Measurements from ENCODE around the gene VTCN1. TPM values are rescaled to one million over a fixed set of nuclear protein-coding genes. Genes with fewer than 3 reads are reported as not detected.

Gene VTCN1
- total and polyA plus RNA-seq, 2 of the 13 experiments (the other 11 are each of a cell fraction or from before 2014, with no cell fraction given): not detected

- ChIA-PET POLR2A (no interaction called here), CTCF (ENCODE audit: low intra/inter-chr PET ratio, low total read pairs) (no interaction called here)
- Histone ChIP-seq H3K27ac (ENCODE audit: extremely low read length, insufficient read depth, low read length) (no peak overlapping the region), H3K9ac (ENCODE audit: insufficient read depth, low read depth, low read length) (no peak overlapping the region), H4K20me1 (ENCODE audit: insufficient read depth, low read length) (no peaks in the 10 kb centered on the region), H3K4me1 (ENCODE audit: insufficient read depth, low read length) (no peaks in the 10 kb centered on the region), H3K79me2 (ENCODE audit: insufficient read depth, low read length) (no peaks in the 10 kb centered on the region), H3K4me3 (replicated peaks in 1 of 3; ENCODE audit: insufficient read depth in 1 of 3, low read depth in 2 of 3, low read length in 3 of 3) (no peak overlapping the region), H3K27me3 (ENCODE audit: control insufficient read depth in 1 of 2, insufficient read depth in 2 of 2, low read length in 2 of 2) (no peaks in the 10 kb centered on the region; a peak in 1 of 5 replicates), H3K9me3 (ENCODE audit: low read length) (no peaks in the 10 kb centered on the region), H3K4me2 (ENCODE audit: low read depth, low read length) (no peak overlapping the region), H3K36me3 (replicated peaks in 1 of 2; ENCODE audit: control insufficient read depth in 1 of 2, insufficient read depth in 2 of 2, low read length in 2 of 2) (no peaks in the 10 kb centered on the region), H2AFZ (ENCODE audit: low read length) (no peak overlapping the region)
- 22% methylated on average over 2 of the region's 2 CpGs for WGBS (ENCODE audit: low lambda C conversion rate)
- no peak for ATAC-seq
- in situ Hi-C loops (cut with HindIII; ENCODE audit: extremely low pct_ligation_motif_present, low pct_unique_long_range_greater_than_20kb): loop anchor here (25.0 kb wide), 1 partner anchor 145 kb away; no protein-coding TSS in a partner anchor
- intact Hi-C loops (cut with micrococcal nuclease; ENCODE audit: unreplicated experiment): no loop called here
- no TSS peak for BruUV-seq (replicated peaks)
- DNase-seq (ENCODE audit: low spot score): no peak
- FAIRE-seq: no peak
- TF ChIP-seq SP5 (CRISPR knock-in tag; IDR thresholded peaks at IDR 0.05; ENCODE audit: borderline replicate concordance, low read depth) (no peak), ZNF639 (CRISPR knock-in tag; conservative IDR thresholded peaks at IDR 0.05) (no peak), PAF1 (CRISPR knock-in tag; IDR thresholded peaks at IDR 0.05) (no peak), SETDB1 (CRISPR knock-in tag; IDR thresholded peaks at IDR 0.05; ENCODE audit: borderline replicate concordance) (no peak), CENPX (CRISPR knock-in tag; IDR thresholded peaks at IDR 0.05) (no peak), ZNF501 (CRISPR knock-in tag; IDR thresholded peaks at IDR 0.05) (no peak), KDM1A (CRISPR knock-in tag; IDR thresholded peaks at IDR 0.05) (no peak)
These were observed 68.5 kb downstream of the VTCN1 start for GRCh38 chr1:117142200-117142599.

DNA sequence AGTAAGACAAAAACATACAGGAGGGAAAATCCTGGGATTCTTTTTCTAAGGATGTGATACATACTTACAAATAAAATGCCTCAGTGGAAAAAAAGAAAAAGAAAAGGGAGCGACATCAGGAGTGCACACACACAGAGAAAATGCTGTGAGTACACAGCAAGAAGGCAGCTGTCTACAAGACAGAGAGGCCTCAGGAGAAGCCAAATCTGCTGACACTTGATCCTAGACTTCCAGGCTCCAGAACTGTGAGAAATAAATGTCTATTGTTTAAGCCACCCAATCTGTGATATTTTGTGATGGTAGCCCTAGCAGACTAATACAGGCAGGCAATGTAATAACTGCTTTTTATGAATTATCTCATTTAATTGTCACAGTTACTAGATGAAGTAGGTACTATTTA lies 72.2 kb downstream of the VTCN1 start:
- ChIA-PET CTCF (ENCODE audit: low intra/inter-chr PET ratio, low total read pairs) (no interaction called here), POLR2A (no interaction called here)
- no peaks in the 10 kb centered on the region for H3K27me3 ChIP-seq (ENCODE audit: control insufficient read depth in 1 of 2, insufficient read depth in 2 of 2, low read length in 2 of 2)
- intact Hi-C loops (cut with micrococcal nuclease; ENCODE audit: unreplicated experiment) (no loop called here), in situ Hi-C loops (cut with HindIII; ENCODE audit: extremely low pct_ligation_motif_present, low pct_unique_long_range_greater_than_20kb) (loop anchor here (25.0 kb wide), 1 partner anchor 149 kb away; no protein-coding TSS in a partner anchor)
- no peaks in the 10 kb centered on the region for H3K9me3 ChIP-seq (ENCODE audit: low read length)
- no peak for DNase-seq (ENCODE audit: low spot score)
- FAIRE-seq: no peak
- H3K79me2 ChIP-seq (ENCODE audit: insufficient read depth, low read length): no peaks in the 10 kb centered on the region
- 44% methylated on average over 1 of the region's 1 CpG for WGBS (ENCODE audit: low lambda C conversion rate)
- no peaks in the 10 kb centered on the region for H3K4me1 ChIP-seq (ENCODE audit: insufficient read depth, low read length)
- H3K4me2 ChIP-seq (ENCODE audit: low read depth, low read length): no peak overlapping the region
- H3K4me3 ChIP-seq (replicated peaks in 1 of 3; ENCODE audit: insufficient read depth in 1 of 3, low read depth in 2 of 3, low read length in 3 of 3): no peak overlapping the region
- H3K9ac ChIP-seq (ENCODE audit: insufficient read depth, low read depth, low read length): no peak overlapping the region
- H4K20me1 ChIP-seq (ENCODE audit: insufficient read depth, low read length): no peaks in the 10 kb centered on the region
- H2AFZ ChIP-seq (ENCODE audit: low read length): no peak overlapping the region
- no peak overlapping the region for H3K27ac ChIP-seq (ENCODE audit: extremely low read length, insufficient read depth, low read length)
- ATAC-seq: no peak
- no TSS peak for BruUV-seq (replicated peaks)
- H3K36me3 ChIP-seq (replicated peaks in 1 of 2; ENCODE audit: control insufficient read depth in 1 of 2, insufficient read depth in 2 of 2, low read length in 2 of 2): no peaks in the 10 kb centered on the region
- TF ChIP-seq ZNF704 (CRISPR knock-in tag; IDR thresholded peaks at IDR 0.05; ENCODE audit: borderline replicate concordance): no peak
- TF ChIP-seq LRRFIP1 (CRISPR knock-in tag; conservative IDR thresholded peaks at IDR 0.05): no peak
- TF ChIP-seq, protein P1, sequence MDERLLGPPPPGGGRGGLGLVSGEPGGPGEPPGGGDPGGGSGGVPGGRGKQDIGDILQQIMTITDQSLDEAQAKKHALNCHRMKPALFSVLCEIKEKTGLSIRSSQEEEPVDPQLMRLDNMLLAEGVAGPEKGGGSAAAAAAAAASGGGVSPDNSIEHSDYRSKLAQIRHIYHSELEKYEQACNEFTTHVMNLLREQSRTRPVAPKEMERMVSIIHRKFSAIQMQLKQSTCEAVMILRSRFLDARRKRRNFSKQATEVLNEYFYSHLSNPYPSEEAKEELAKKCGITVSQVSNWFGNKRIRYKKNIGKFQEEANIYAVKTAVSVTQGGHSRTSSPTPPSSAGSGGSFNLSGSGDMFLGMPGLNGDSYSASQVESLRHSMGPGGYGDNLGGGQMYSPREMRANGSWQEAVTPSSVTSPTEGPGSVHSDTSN (CRISPR knock-in tag; IDR thresholded peaks at IDR 0.05): no peak
- no peak for TF ChIP-seq RELA (CRISPR knock-in tag; IDR thresholded peaks at IDR 0.05)
- TF ChIP-seq ZBTB34 (CRISPR knock-in tag; IDR thresholded peaks at IDR 0.05): no peak

All from HepG2 (cell line).